HG03108 (cell line): Measurements from ENCODE around the gene WWP2.
"Not testable (repeated sequence)": the region's sequence is repeated elsewhere in the genome, so short reads cannot be mapped to it uniquely, and the experiment has no call there.

Source experiments
- ATAC-seq: cut with Tn5 transposase; IDR thresholded peaks from one replicate; pipeline ENCODE4 v1.9.1; 2021; ENCODE audit warnings: moderate library complexity; ENCODE audit not compliant: unreplicated experiment

The WWP2 gene

DNA sequence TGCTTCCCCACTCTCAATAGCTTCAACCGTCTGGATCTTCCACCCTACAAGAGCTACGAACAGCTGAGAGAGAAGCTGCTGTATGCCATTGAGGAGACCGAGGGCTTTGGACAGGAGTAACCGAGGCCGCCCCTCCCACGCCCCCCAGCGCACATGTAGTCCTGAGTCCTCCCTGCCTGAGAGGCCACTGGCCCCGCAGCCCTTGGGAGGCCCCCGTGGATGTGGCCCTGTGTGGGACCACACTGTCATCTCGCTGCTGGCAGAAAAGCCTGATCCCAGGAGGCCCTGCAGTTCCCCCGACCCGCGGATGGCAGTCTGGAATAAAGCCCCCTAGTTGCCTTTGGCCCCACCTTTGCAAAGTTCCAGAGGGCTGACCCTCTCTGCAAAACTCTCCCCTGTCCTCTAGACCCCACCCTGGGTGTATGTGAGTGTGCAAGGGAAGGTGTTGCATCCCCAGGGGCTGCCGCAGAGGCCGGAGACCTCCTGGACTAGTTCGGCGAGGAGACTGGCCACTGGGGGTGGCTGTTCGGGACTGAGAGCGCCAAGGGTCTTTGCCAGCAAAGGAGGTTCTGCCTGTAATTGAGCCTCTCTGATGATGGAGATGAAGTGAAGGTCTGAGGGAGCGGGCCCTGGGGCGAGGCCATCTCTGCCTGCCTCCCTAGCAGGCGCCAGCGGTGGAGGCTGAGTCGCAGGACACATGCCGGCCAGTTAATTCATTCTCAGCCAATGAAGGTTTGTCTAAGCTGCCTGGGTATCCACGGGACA is 177.9 kb downstream of the WWP2 start:
- no peak for ATAC-seq

- ATAC-seq: no peak
Measured at GRCh38 chr16:69940676-69941075, 178.5 kb downstream of the WWP2 start.

- no peak for ATAC-seq
Measured at GRCh38 chr16:69941251-69942098, 179.3 kb downstream of the WWP2 start.

GRCh38 chr16:69942099-69942491 is 180.0 kb downstream of the WWP2 start:
- no peak for ATAC-seq

DNA sequence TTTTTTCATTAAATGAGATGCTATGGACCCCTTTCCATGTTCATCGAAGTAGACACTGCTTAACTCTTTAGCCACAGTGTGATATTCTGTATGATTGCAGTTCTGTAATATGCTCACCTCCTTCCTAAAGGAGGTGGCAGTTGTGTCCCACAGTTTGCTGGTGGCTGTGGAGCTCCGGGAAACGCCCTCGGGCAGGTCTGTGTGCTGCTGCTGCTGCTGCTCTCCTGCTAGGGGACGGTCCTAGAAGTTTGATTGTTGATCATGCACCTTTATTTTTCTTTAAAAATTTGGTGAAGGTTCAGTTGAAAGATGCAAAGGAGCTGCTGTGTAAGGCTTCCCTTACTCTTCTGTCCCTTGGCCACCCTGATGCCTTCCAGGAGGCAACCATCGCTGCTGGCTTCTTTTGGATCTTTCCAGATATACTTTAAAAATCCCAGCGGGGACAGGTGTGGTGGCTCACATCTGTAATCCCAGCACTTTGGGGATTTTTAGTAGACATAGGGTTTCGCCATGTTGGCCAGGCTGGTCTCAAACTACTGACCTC is 180.6 kb downstream of the WWP2 start:
- ATAC-seq: no peak

- ATAC-seq: not testable (repeated sequence)
Measured at GRCh38 chr16:69943241-69944036, 181.3 kb downstream of the WWP2 start.

DNA sequence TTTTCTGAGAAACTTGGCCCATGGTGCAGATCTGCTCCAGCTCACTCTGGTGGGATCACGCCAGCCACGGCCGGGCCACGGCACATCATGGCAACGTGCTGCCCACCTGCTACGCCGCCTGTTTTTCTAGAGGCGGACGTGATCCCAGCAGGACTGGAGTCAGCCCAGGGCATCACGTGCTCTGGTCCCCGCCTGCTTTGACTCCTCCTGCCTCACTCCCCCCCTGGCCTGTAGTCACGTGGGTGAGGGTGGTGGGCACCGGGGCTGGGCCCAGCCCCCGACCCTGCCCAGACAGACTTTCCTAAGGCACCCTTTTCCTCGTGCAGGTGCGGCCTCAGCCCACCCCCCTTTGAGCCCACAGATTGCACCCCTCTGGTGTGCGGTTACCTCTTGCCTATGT is 188.3 kb downstream of the WWP2 start:
- not testable (repeated sequence) for ATAC-seq

DNA sequence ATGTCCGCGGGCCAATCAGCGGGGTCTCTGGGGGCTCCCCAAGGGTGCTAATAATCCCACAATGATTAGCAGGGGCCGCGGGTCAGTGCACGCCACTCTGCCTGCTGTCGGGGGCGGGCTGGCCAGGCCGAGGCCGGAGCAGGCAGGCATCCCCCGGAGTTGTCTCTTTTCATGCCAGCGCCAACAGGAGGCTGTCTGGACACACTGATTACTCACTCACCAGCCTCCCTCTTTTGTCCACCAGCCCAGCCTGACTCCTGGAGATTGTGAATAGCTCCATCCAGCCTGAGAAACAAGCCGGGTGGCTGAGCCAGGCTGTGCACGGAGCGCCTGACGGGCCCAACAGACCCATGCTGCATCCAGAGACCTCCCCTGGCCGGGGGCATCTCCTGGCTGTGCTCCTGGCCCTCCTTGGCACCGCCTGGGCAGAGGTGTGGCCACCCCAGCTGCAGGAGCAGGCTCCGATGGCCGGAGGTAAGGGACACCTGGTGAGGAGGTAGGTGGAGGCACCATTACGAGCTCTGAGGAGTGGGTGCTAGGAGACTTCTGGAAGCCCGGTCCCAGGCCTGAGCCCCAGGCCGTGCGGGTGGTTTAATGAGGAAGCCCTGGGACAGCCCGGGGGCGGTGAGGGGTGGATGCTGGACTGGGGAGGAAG is 189.0 kb downstream of the WWP2 start, which contains the start of gene CLEC18A:
CLEC18A (plus strand) TSS at position 318 of the 655 bp plus-strand sequence; CDS start at position 351, 33 bp downstream.
- not testable (repeated sequence) for ATAC-seq

DNA sequence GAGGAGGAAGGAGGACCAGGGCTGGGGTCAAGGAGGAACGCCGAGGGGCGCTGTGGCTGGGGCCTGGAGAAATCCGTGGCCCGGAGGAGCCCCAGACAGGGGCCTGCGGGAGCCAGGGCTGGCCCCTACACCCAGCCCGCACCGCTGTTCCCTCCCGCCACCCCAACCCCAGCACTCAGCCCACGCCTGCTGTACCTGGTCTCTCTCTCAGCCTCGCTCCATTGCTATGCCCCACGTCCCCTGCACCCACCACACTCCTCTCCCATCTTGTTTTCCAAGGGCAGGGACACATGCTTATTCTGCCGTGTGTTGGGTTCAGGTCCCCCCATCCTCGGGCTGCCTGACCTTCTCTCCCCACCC is 189.5 kb downstream of the WWP2 start:
- ATAC-seq: not testable (repeated sequence)

DNA sequence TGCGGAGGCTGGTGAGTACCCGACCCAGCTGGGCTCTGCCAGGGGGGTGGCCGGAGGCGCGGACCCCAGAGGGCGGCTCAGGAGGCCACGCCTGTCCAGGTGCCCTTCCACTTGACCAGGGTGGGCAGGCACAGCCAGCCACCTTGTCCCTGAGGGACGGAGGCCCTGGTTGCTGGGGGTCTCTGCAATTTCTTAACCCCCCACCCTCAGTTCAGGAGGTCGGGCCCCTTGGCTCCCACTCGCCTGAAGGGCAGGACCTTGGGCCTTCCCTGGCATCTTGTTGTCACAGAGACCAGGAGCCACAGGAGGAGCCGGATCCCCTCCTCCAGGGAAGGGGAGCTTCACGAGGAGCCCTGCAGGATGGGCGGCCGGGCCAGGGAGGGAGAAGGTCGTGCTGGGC is 190.0 kb downstream of the WWP2 start:
- ATAC-seq: not testable (repeated sequence)

- not testable (repeated sequence) for ATAC-seq
Measured at GRCh38 chr16:69952572-69953355, 190.6 kb downstream of the WWP2 start.

DNA sequence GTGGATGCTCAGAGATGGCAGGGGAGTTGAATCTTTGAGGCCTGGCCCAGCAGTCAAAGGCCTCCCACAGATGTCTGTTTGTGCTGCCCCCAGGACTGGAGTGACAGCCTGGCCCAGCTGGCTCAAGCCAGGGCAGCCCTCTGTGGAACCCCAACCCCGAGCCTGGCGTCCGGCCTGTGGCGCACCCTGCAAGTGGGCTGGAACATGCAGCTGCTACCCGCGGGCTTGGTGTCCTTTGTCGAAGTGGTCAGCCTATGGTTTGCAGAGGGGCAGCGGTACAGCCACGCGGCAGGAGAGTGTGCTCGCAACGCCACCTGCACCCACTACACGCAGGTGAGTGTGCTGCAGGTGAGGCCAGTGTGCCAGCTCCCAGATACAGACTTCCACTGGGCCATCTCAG is 192.1 kb downstream of the WWP2 start:
- not testable (repeated sequence) for ATAC-seq

- not testable (repeated sequence) for ATAC-seq
Measured at GRCh38 chr16:69963312-69963711, 201.2 kb downstream of the WWP2 start.

DNA sequence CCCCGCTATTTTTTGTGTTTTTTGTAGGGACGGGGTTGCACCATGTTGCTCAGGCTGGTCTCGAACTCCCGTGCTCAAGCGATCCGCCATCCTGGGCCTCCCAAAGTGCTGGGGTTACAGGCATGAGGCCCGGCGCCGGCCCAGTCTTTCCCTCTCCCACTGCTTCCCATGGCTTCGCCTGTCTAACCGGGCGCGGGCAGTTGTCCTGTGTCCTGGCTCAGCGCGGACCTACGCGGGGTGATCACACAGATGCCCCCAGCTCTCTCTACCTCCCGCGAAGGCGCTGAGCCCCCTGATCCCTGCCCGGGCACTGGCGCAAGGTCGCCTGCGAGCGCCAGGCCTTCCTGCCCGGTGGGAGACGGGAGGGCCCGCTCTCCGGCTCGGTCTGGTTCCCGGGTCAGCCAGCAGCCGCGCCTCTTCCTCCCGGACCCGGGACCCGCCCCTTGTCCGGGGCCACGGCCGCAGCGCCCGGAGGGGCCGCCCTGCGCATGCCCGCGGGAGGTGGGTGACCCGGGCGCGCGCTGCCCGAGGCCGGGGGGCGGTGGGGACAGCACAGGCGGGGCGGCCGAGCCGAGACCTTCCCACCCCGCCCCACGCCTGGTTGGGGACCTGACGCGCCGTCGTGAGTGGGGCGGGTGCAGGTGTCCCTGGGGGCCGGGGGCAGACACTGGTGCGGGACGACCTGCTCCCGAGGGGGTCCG is 203.0 kb downstream of the WWP2 start:
- not testable (repeated sequence) for ATAC-seq

DNA sequence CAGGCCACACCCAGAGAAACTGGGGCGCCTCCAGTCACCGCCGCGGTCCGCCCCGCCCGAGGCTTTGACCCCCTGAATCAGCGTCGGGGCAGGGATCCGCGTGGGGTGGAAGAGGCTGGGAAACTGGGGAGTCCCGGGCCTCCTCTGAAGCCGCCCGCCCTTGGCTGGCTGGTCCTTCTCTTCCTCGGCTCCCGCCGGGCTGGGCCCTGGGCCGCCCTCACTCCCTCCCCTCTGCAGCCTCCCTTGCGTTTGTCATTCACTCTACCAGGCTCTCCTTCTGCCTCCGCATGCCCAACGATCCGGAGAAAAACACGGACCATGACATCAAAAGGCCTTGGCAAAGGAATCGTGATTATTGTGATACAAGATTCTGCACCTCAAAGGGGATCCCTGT is 203.5 kb downstream of the WWP2 start:
- not testable (repeated sequence) for ATAC-seq

DNA sequence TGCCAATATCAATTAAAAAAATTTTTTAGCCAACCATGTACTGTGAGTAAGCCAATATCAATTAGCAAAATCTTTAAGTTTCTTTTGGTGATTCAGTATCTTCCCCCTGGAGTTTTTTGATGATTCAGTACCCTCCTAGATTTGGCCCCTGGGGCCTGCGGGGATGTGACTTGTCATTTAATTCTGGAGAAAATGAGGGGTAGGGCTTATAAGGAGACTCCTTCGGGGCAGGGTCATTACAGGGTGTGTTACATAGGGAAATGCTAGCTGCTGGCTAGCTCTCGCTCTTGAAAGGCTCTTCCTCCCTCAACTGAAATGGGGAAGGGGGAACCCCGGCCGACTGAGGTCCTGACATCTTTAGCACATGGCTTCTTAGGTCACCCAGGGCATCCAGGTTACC is 205.6 kb downstream of the WWP2 start:
- not testable (repeated sequence) for ATAC-seq

DNA sequence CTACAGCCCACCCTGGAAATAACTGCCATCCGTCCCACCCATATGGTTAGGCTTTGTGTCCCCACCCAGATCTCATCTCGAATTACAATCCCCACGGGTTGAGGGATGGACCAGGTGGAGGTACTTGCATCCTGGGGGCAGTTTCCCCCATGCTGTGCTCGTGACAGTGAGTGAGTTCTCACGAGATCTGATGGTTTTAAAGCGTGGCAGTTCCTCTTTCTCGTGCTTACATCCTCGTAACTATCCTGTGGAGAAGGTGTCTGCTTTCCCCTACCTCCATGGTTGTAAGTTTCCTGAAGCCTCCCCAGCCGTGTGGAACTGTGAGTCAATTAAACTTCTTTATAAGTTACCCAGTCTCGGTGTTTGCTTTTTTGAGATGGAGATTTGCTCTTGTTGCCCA is 206.0 kb downstream of the WWP2 start:
- ATAC-seq: not testable (repeated sequence)

DNA sequence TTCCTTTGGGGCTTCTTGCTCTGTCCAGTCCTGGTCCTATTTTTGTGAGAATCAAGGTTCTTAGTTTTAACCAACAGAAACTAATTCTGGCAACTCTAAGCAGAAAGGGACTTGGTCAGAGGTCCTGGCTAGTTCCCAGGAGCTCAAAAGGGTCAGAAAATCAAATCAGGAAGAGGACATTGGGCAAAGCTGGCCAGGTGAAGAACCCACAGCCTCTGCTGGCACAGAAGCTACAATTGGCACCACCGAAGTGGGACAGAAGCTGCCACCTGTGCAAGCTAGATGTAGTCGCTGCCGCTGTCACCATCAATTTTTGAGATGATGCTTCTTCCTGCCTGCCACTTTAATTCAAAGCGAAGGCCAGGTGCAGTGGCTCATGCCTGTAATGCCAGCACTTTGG is 207.5 kb downstream of the WWP2 start:
- ATAC-seq: not testable (repeated sequence)

GRCh38 chr16:69972120-69972519 is 210.0 kb downstream of the WWP2 start:
- ATAC-seq: not testable (repeated sequence)
